DLD1 (cell line): ENCODE results near the gene ANGPT4.
"Not testable (repeated sequence)": the region's sequence is repeated elsewhere in the genome, so short reads cannot be mapped to it uniquely, and the experiment has no call there.

Experiments
- in situ Hi-C: cut with HindIII; loops from 2 replicates; pipeline ENCODE4 v1.10.0; 2017; ENCODE audit warnings: low sequenced_read_pairs

Gene ANGPT4

GRCh38 chr20:830011-830521, 86.1 kb downstream of the ANGPT4 start:
- in situ Hi-C loops = no loop called here

- in situ Hi-C loops = no loop called here
Observed at GRCh38 chr20:829551-829950, 86.6 kb downstream of the ANGPT4 start.

- in situ Hi-C loops = no loop called here
Observed at GRCh38 chr20:828987-829386, 87.1 kb downstream of the ANGPT4 start.

- in situ Hi-C loops = not testable (repeated sequence)
Observed at GRCh38 chr20:827981-828380, 88.2 kb downstream of the ANGPT4 start.

- in situ Hi-C loops = no loop called here
Observed at GRCh38 chr20:826695-827323, 89.3 kb downstream of the ANGPT4 start.

GRCh38 chr20:825710-826421, 90.3 kb downstream of the ANGPT4 start:
- in situ Hi-C loops = no loop called here

- in situ Hi-C loops = no loop called here
Observed at GRCh38 chr20:824916-825315, 91.2 kb downstream of the ANGPT4 start.

- in situ Hi-C loops = no loop called here
Observed at GRCh38 chr20:824490-824889, 91.6 kb downstream of the ANGPT4 start.

- in situ Hi-C loops = no loop called here
Observed at GRCh38 chr20:823574-823902, 92.6 kb downstream of the ANGPT4 start.

- in situ Hi-C loops = no loop called here
Observed at GRCh38 chr20:822651-823573, 93.2 kb downstream of the ANGPT4 start.

- in situ Hi-C loops = no loop called here
Observed at GRCh38 chr20:821731-822065, 94.4 kb downstream of the ANGPT4 start.

- in situ Hi-C loops = no loop called here
Observed at GRCh38 chr20:821046-821730, 94.9 kb downstream of the ANGPT4 start.

- in situ Hi-C loops = no loop called here
Observed at GRCh38 chr20:820323-820953, 95.7 kb downstream of the ANGPT4 start.
